GM12891 (cell line): Measurements from ENCODE around the gene KCNK5.

ENCODE experiments used
- PAX5 ChIP-seq: IDR thresholded peaks from 2 replicates; pipeline ENCODE4 v1.6.1; 2011; ENCODE audit warnings: low read length, moderate library complexity, mild to moderate bottlenecking; ENCODE audit not compliant: insufficient read depth, severe bottlenecking
- POLR2A ChIP-seq: IDR thresholded peaks from 2 replicates; pipeline ENCODE4 v1.6.1; 2011; ENCODE audit warnings: low read depth, low read length, control low read depth
- POLR2AphosphoS5 ChIP-seq: IDR thresholded peaks from 2 replicates; pipeline ENCODE4 v1.6.1; 2011; ENCODE audit warnings: low read depth, low read length, control low read depth
- SPI1 ChIP-seq: IDR thresholded peaks from 2 replicates; pipeline ENCODE4 v1.6.1; 2011; ENCODE audit warnings: low read depth, low read length, control low read depth
- TAF1 ChIP-seq: IDR thresholded peaks from 2 replicates; pipeline ENCODE4 v1.6.1; 2011; ENCODE audit warnings: low read depth, low read length, control low read depth

DNA sequence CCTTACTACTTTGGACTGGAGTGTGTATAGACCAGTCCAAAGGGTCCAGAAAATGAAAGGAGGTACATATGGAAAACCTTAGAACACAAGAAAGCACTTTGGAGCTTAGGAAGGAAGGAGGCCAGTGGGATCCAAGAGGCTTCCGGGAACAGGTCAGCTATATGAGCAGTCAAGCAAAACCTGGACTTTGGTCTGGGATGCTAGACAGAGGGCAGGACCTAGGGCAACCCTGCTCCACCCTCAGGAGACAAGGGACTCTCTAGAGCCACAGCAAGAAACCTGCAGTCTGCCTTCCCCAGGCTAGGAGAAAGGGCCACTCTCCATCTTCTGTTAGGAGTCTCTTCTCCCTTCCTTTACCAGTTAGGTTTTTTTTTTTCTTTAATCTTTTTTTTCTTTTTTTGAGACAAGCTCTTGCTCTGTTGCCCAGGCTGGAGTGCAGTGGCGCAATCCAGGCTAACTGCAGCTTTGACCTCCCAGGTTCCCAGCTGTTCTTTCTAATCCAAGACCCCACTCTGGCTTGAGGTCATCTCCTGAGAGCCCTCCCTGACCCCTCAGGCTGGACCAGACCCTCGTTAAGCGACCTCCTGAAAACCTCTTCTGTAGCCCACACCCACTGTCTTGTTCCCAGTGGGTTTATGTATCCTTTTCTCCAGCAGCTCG, 4.6 kb downstream of the KCNK5 start:
- TF ChIP-seq POLR2A (no peak), POLR2AphosphoS5 (no peak), SPI1 (no peak), TAF1 (no peak), PAX5 (no peak)
